ENCODE results near the gene SLC35C1. TPM values are rescaled to one million over a fixed set of nuclear protein-coding genes. Genes with fewer than 3 reads are reported as not detected.

Gene SLC35C1
- total and polyA plus RNA-seq, 2 donors from 2014 or later: 5.7 to 20.6 TPM

DNA sequence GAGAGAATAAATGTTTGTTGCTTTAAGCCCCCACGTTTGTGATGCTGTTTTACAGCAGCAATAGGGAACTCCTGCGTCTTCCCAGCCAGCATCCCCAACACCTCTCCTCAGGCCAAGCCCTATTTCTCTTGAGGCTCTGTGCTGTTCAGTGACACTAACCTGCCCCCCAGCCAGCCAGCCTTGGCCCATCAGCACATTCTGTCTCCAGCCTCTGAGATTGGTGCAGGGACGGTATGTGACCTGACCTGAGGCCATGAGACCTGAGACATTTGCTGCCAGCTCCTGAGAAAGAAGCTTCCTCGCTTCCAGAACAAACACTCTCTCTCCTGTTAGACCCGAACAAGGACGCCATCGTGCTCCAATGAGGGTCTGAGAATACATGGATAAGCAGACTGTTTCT, 38.5 kb upstream of the SLC35C1 start:
- H3K36me3 ChIP-seq (ENCODE audit: control insufficient read depth in 2 of 3, insufficient read depth in 3 of 3, low read length in 3 of 3): no peaks in the 10 kb centered on the region
- FAIRE-seq (no peak), DNase-seq (no peak)
- TF ChIP-seq, protein P1, sequence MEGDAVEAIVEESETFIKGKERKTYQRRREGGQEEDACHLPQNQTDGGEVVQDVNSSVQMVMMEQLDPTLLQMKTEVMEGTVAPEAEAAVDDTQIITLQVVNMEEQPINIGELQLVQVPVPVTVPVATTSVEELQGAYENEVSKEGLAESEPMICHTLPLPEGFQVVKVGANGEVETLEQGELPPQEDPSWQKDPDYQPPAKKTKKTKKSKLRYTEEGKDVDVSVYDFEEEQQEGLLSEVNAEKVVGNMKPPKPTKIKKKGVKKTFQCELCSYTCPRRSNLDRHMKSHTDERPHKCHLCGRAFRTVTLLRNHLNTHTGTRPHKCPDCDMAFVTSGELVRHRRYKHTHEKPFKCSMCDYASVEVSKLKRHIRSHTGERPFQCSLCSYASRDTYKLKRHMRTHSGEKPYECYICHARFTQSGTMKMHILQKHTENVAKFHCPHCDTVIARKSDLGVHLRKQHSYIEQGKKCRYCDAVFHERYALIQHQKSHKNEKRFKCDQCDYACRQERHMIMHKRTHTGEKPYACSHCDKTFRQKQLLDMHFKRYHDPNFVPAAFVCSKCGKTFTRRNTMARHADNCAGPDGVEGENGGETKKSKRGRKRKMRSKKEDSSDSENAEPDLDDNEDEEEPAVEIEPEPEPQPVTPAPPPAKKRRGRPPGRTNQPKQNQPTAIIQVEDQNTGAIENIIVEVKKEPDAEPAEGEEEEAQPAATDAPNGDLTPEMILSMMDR (IDR thresholded peaks at IDR 0.05; ENCODE audit: borderline replicate concordance, extremely low read depth, insufficient read depth): no peak
- no peaks in the 10 kb centered on the region for H3K27me3 ChIP-seq (ENCODE audit: control insufficient read depth, insufficient read depth, low read length)
- H3K9me3 ChIP-seq (ENCODE audit: control insufficient read depth in 2 of 3, insufficient read depth in 1 of 3, low read length in 3 of 3): no peaks in the 10 kb centered on the region
- no peak overlapping the region for H3K9ac ChIP-seq (ENCODE audit: low read length in 3 of 3)
- peaks cover 0 to under 1% (median 0%) of the 10 kb centered on the region in 3 donors for H3K4me1 ChIP-seq (ENCODE audit: control insufficient read depth in 2 of 3, insufficient read depth in 2 of 3, low read depth in 1 of 3, low read length in 3 of 3)
- H3K27ac ChIP-seq (ENCODE audit: low read depth in 2 of 2, low read length in 2 of 2): no peak overlapping the region
- intact Hi-C loops (cut with DNase I): no loop called here
- no peak overlapping the region for H3K4me3 ChIP-seq (ENCODE audit: low read length in 3 of 3)

DNA sequence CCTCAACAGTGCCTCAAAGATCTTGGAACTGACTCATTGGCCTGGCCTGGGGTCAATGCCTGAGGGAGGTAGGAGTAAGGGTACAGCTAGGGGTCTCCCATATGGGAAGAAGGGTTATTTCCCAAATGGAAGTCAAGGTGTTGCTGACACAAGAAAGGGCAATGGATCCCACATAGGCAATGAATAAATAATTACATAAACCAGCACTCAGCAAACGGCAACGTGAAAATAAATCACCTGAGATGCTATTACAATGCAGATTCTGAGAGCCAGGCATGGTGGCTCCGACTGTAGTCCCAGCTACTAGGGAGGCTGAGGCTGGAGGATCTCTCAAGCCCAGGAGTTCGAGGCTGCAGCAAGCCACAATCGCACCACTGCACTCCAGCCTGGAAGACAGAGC, 36.5 kb upstream of the SLC35C1 start:
- TF ChIP-seq, protein P1 (IDR thresholded peaks at IDR 0.05; ENCODE audit: borderline replicate concordance, extremely low read depth, insufficient read depth): no peak
- Histone ChIP-seq H3K9me3 (ENCODE audit: control insufficient read depth in 2 of 3, insufficient read depth in 1 of 3, low read length in 3 of 3) (no peaks in the 10 kb centered on the region), H3K9ac (ENCODE audit: low read length in 3 of 3) (no peak overlapping the region), H3K27ac (ENCODE audit: low read depth in 2 of 2, low read length in 2 of 2) (no peak overlapping the region), H3K4me1 (ENCODE audit: control insufficient read depth in 2 of 3, insufficient read depth in 2 of 3, low read depth in 1 of 3, low read length in 3 of 3) (peaks cover 0 to 6% (median 0%) of the 10 kb centered on the region in 3 donors), H3K4me3 (ENCODE audit: low read length in 3 of 3) (no peak overlapping the region), H3K27me3 (ENCODE audit: control insufficient read depth, insufficient read depth, low read length) (no peaks in the 10 kb centered on the region), H3K36me3 (ENCODE audit: control insufficient read depth in 2 of 3, insufficient read depth in 3 of 3, low read length in 3 of 3) (no peaks in the 10 kb centered on the region)
- FAIRE-seq (no peak), DNase-seq (no peak)
- intact Hi-C loops (cut with DNase I): no loop called here

GRCh38 chr11:45769960-45770359, 35.0 kb upstream of the SLC35C1 start:
- no peak overlapping the region for H3K27ac ChIP-seq (ENCODE audit: low read depth in 2 of 2, low read length in 2 of 2)
- H3K4me3 ChIP-seq (ENCODE audit: low read length in 3 of 3): no peak overlapping the region
- H3K27me3 ChIP-seq (ENCODE audit: control insufficient read depth, insufficient read depth, low read length): no peaks in the 10 kb centered on the region
- DNase-seq (no peak), FAIRE-seq (no peak)
- H3K4me1 ChIP-seq (ENCODE audit: control insufficient read depth in 2 of 3, insufficient read depth in 2 of 3, low read depth in 1 of 3, low read length in 3 of 3): peaks cover 0 to 6% (median 0%) of the 10 kb centered on the region in 3 donors
- TF ChIP-seq, protein P1 (IDR thresholded peaks at IDR 0.05; ENCODE audit: borderline replicate concordance, extremely low read depth, insufficient read depth): no peak
- H3K9me3 ChIP-seq (ENCODE audit: control insufficient read depth in 2 of 3, insufficient read depth in 1 of 3, low read length in 3 of 3): no peaks in the 10 kb centered on the region
- H3K9ac ChIP-seq (ENCODE audit: low read length in 3 of 3): no peak overlapping the region
- no peaks in the 10 kb centered on the region for H3K36me3 ChIP-seq (ENCODE audit: control insufficient read depth in 2 of 3, insufficient read depth in 3 of 3, low read length in 3 of 3)
- intact Hi-C loops (cut with DNase I): loop anchor here (10.0 kb wide), 1 partner anchor 395 kb away; no protein-coding TSS in a partner anchor

DNA sequence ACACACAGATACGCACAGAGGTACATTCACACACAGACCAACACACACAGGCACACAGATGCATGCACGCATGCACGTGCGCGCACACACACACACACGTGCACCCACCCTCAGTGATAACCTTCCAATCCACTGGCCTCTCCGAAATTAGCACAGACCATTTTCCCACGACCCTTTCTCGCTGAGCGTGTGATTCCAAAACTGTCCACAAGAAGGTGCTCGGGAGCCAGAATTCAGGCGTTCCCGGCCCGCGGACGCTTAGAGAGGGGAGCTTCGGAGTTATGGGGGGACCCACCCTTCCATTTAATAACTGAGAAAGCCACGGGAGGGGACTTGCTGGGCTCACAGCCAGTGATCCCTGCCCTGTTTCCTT, 33.8 kb upstream of the SLC35C1 start:
- TF ChIP-seq, protein P1 (IDR thresholded peaks at IDR 0.05; ENCODE audit: borderline replicate concordance, extremely low read depth, insufficient read depth): peak; percentile 94
- intact Hi-C loops (cut with DNase I): loop anchor here (10.0 kb wide), 1 partner anchor 396 kb away; no protein-coding TSS in a partner anchor
- H3K4me1 ChIP-seq (ENCODE audit: control insufficient read depth in 2 of 3, insufficient read depth in 2 of 3, low read depth in 1 of 3, low read length in 3 of 3): peaks cover 0 to 6% (median 0%) of the 10 kb centered on the region in 3 donors
- no peaks in the 10 kb centered on the region for H3K9me3 ChIP-seq (ENCODE audit: control insufficient read depth in 2 of 3, insufficient read depth in 1 of 3, low read length in 3 of 3)
- H3K4me3 ChIP-seq (ENCODE audit: low read length in 3 of 3): peak overlapping the region; percentile 51 to 91 (median 76)
- FAIRE-seq (no peak), DNase-seq (peak in 4 of 5 donors; percentile 73 to 85 (median 78))
- no peaks in the 10 kb centered on the region for H3K27me3 ChIP-seq (ENCODE audit: control insufficient read depth, insufficient read depth, low read length)
- peak overlapping the region; percentile 20 to 82 (median 21) for H3K9ac ChIP-seq (ENCODE audit: low read length in 3 of 3)
- peak overlapping the region in 1 of 2 donors; percentile 48 for H3K27ac ChIP-seq (ENCODE audit: low read depth in 2 of 2, low read length in 2 of 2)
- H3K36me3 ChIP-seq (ENCODE audit: control insufficient read depth in 2 of 3, insufficient read depth in 3 of 3, low read length in 3 of 3): no peaks in the 10 kb centered on the region
